B cell (primary cell): ENCODE results near the gene C13orf42.

ENCODE experiments used
- CTCF ChIP-seq: fragments of 200-600 bp; IDR thresholded peaks from one replicate; pipeline ENCODE4 v1.8.0; 2022; ENCODE audit warnings: antibody characterized with exemption, mild to moderate bottlenecking
- EZH2 ChIP-seq: IDR thresholded peaks from 2 replicates; pipeline ENCODE4 v1.6.1; 2012; ENCODE audit warnings: borderline replicate concordance, low read depth, mild to moderate bottlenecking, moderate library complexity, low read length; ENCODE audit not compliant: insufficient read depth, poor library complexity, severe bottlenecking

GRCh38 chr13:51154029-51154555, 43.0 kb upstream of the C13orf42 start:
- TF ChIP-seq CTCF (no peak), EZH2 (no peak)
